HG03457 (cell line): Measurements from ENCODE around the gene PLEKHA5.
"Not testable (repeated sequence)": the region's sequence is repeated elsewhere in the genome, so short reads cannot be mapped to it uniquely, and the experiment has no call there.

Source experiments
- ATAC-seq: cut with Tn5 transposase; IDR thresholded peaks from one replicate; pipeline ENCODE4 v1.9.1; 2021; ENCODE audit warnings: moderate number of reproducible peaks; ENCODE audit not compliant: unreplicated experiment

PLEKHA5 gene

DNA sequence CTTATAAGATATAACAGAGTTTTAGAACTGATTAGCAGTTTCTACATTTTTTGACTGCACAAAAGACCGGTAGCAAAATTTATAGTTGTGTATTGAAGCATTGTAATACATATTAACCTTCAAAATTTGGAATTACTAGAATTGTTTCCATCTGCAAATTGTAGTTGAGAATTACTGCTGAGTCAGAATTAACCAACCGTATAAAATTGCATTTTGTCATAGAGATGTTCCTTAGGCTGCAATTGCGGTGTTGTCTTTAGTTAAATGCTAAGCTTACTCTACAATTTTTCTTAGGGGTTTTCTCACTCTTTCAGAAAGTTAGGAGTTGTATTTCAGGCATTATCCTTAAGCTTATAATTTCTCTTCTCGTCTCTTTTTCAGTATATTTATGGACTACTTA lies 132.2 kb downstream of the PLEKHA5 start:
- no peak for ATAC-seq

DNA sequence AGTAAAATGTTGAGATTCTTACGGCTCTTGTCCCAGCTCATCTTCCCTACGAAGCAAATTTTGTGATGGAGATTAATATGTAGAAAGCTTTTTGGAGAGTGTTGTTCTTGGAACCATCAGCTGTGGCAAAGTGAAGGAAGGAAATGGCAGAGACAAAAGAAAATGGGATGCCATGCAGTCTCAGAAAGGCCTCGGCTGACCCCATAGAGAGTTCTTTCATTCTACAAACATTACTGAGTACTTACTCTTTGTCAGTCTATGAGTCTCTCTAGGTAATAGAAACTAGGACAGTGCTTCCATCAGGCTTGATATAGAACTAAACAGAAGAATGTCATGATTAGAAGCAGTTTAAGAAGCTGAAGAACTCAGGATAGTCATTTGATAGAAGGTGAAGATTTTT lies 134.1 kb downstream of the PLEKHA5 start:
- ATAC-seq, result no peak

DNA sequence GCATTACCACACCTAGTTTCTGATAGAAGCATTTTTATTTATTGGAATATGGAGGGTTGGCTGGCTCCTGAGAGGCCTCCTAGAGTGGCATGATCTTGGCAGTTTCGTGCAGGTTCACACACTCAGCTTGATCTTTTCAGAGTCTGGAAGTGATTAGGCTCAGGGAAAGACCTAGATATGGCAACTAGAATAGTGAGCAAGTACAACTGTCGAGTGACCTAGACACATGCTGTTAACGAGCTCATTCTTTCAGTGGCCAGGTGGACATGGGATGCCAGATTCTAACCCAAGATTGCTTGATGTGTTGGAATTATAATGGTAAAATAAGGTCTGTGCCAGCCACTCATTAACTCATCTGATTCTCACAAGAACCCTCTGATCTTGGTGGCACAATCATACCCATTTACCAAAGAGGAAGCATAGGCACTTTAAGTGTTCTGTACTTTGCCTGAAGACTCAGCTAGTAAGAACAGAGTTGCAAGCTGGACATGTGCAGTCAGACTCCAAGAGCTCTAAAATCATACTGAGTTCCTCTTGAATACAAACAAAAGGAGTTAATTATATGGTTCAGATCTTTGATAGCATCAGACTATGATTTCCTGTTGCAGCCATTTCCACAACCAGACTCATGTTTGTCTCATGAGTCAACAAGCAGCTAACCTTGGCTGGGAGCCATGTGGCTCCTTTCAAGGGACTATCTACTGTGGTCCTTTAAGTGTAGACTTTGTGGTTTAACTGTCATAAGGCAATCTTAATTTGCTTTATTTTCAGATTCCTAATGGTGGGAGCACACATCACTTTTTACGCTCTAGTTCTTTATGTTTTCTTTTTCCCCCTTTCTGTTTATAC lies 144.2 kb downstream of the PLEKHA5 start:
- ATAC-seq, result no peak

DNA sequence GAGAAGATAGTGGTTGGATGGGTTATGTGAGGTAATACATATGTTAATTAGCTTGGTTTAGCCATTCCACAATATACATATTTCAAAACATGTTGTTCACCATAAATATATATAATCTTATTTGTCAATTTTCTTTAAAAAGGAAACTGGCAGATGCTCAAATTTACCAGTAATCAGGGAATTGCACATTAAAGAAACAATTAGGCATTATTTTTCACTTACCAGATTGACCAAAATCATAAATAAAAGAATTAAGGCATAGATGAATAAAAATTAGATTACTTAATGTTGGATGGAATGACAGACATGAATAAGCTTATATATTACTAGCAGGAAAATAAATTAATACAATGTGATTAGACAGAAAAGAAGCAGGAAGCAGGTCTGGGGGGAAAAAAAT lies 147.2 kb downstream of the PLEKHA5 start:
- no peak for ATAC-seq

DNA sequence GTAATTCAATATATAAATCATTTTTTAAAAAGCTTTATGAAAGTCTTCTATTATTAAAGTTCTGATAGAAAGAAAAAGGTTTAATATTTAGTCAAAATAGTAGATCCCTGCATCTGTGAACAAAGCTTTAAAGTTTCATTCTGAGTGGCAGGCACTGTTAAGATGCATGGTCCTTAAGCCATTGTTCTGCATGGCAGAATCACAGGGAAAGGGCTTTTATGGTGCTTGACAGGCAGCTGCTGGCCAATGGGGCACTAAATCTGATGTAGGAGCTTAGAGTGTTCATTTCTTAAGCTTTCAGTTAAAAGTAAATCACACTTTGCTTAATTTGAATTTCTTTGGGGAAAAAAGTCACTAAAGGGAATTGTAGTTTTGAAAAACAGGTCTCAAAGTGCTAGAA lies 148.2 kb downstream of the PLEKHA5 start:
- ATAC-seq, result no peak

DNA sequence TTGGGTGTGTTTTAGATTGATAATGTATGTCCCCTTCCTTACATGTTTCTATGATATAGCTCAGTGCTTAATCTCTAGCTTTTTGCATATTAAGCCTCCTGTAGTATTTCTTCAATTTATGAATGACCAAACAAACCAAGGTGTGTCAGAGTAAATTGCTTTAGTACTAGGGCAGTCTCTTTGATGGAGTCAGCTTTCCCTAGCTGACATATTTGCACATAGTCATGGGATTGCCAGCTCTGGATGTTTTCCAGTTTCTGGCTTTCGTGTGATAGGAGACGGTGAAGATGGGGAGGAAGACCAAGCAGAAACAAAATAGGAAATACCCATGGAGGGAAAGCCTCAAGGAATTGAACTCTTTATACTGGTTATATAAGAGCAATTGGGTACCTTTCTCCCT lies 148.9 kb downstream of the PLEKHA5 start:
- ATAC-seq, result no peak

DNA sequence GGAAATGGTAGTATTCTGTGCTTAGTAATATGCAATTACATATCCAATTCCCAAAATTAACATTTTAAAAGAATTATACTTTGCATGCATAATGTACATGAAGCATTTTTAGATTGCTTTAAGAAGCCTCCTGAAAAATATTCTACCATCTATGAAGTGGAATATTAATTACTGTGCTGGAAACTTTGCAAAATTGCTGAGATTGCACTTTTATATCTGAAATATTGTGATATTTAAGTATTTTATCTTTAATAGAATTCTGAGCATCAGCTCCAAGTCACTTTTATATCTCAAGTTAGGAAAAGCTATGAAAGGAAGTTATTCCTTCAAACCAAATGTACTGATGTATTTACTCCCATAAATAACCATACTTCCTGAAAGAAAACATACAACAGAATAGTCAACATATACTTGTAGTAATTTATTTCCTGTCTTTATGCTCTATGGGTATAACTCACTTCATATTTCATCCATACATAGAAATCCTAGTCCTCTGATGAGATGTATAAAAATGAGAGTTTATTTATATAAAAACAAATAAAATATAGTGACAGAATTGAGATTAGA lies 152.7 kb downstream of the PLEKHA5 start:
- ATAC-seq, result no peak

DNA sequence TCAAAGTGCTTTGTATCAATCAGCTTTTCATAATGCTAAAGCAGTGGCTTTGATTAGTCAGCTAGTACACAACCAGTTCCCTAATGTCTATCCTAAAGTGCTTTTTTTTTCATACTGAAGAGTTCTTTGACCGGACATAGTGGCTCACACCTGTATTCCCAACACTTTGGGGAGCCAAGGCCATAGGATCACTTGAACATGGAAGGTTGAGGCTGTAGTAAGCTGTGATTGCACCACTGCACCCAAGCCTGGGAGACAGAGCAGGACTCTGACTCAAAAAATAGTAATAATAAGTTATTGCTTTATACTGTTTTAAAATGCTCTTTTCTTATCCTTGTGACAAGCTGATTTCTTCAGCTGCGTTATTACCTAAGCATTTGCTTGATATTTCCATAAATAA lies 155.1 kb downstream of the PLEKHA5 start:
- ATAC-seq, result no peak

DNA sequence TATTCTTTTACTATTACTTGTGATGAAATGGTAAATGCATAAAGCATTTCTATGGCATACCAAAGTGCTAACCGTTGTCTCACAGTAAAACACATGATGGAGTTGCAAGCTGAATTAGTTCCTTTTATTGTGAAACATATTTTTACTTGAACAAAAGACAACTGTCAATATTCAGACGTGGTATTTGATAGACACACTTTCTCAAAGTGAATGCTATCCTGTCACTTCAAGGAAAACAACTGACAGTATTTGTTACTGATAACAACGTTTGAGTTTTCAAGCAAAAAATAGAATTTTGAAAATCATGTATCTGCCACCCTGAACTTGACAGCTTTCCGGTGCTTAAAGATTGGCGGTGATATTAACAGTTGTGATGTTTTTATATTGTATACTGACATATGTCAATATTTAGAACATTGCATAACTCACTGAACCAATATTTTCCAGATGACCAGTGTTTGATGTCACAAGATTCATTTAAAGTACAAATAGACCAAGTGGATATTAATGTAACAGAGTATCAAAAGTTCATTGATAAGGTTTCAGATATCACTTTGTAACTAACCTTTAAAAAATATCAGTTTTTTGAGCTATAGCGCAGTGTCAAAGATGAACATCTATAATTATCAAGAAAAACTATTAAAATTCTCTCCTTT lies 156.4 kb downstream of the PLEKHA5 start:
- no peak for ATAC-seq

DNA sequence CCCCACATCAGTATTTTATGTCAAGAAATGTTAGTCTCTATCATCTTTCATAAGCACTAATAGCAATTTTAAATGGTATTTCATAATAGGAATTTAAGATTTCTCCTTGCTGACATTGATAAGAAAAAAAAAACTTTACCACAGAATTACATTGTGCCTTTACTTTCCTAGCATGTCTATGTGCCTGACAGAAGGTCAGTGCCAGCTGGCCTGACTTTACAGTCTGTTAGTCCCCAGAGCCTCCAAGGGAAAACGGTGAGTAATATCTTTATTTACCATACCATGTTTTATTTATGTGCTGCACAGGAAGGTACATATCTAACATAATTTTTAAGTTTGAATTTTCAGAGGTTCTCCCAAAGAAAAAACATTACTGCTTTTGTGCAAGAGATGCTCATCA lies 157.8 kb downstream of the PLEKHA5 start:
- no peak for ATAC-seq

DNA sequence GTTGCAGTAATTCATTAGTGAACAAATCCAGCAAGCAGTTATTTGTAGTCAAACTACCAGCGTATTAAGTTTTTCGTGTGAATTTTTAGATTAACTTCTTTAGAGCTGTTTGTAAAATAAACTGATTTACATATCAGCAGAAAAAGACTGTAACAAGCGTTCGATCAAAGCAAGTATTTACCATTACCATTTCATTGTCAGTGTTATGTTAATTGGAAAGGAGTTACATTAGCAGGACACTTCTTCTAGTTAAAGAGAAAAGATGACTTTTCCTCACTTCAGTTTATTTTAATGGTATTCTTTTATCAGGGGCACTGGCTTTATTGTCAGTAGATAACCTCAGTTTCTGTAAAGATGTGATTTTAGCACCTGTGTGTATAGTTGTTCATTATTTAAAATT lies 158.6 kb downstream of the PLEKHA5 start:
- ATAC-seq, result no peak

DNA sequence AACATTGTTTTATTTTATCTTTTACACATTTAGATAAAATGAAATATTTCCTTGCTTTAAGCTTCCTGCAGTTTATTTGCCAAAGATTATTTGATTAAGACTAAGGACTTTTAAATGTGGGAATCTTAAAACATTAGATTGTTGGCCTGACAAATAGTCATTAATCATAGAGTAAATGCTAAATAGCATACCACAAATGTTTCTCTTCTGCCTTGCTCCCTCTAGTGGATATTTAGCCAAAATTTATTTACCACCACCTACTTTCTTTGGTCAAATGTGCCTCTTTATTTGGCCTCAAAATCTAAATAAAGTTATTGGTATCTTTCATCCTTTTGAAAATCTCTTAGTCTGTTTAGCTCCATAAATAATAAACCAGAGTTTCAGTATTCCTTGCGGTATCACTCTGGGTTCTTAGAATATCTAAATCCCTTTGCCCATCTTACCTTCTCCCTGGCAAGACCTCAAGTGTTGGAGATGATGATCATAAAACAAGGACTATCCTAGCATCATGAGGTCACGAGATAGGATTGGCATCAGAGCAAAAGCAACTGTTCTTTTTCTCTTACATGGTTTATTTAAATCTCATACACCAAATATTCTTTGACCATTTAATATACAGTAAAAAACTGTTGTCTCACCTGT lies 159.2 kb downstream of the PLEKHA5 start:
- no peak for ATAC-seq

DNA sequence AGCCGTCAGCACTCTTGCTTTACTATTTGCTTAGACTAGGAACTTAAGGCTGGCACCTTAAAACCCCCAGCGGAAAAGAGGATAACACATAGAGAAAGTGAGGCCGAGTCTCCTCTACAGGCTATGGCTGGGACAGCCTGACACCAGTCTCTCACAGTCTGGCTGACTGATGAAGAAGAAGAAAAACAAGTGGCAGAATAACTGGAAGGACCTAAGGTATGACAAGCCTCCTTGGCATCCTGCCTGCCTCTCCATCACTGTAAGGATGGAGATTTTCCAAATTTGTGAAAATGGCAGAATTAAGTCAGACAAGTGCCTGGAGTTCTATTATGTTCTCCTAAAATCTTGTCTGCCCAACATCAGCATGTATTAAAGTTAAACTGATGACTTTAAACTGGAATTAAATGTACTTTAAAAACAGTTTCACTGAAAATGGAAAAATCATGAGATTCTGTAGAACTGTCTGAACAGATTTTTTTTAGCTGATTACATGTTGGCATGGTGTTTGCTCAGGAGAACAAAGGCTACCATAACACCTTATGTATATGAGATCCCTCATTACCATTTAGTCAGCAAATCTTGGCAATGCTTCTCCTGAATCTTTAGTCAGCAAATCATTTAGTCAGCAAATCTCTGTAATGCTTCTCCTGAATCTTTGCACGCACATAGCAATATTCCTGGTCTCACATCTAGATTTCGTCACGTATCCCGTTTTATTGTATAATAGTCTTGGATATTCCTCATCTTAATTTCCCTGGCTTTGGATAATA lies 169.5 kb downstream of the PLEKHA5 start:
- no peak for ATAC-seq

DNA sequence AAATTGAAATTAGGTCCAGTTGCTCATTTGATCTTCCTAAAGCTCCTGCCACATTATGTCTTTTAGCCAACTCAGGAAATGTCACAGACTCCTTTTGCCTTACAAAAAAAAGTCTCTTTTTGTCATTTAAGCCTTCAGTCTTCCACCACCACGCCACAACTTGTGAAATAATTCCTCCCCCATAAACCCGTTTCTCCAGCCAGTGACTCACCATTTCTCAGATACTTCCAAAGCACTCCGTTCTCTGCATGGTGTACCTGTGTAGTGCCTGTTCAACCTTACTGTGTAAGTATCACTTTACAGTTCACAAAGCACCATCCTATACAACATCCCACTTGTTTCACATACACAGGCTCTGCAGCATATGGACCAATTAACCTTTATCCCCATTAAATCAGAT lies 170.2 kb downstream of the PLEKHA5 start:
- ATAC-seq, result no peak

DNA sequence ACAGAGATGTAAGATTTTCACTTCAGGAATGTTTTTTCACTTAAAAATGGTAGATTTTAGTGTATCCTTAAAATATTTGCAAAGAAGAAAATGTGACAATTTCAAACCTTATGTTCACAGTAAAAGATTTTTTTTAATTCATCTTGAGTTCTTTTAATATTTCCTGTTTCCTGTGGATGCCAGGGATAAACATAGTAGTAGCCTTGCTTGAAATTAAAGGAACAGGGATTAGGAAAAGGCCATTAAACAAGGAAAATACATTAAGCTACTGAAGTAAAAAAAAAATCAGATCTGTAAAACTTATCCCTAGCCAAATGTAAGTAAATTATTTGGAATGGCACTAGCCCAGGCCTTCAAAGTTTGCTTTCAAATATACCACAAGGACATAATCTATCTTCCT lies 171.7 kb downstream of the PLEKHA5 start:
- ATAC-seq, result no peak

DNA sequence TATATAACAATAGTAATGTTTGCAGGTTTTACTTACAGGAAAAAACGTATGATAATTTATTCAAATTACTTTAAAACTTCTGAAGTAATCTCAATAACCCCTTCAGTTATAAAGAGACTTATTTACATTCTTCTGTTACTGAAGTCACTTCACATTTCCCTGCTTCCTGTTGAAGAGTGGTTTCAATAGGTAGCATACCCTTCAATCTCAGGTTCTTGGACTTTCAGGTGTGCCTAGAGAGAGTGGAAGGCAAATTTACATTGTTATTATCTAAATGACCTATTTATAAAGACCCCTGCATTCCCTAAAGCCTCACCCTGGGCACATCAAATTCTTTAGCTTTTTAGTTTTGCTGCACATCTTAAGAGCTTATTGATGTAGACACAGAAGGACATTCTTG lies 172.2 kb downstream of the PLEKHA5 start:
- ATAC-seq, result no peak

DNA sequence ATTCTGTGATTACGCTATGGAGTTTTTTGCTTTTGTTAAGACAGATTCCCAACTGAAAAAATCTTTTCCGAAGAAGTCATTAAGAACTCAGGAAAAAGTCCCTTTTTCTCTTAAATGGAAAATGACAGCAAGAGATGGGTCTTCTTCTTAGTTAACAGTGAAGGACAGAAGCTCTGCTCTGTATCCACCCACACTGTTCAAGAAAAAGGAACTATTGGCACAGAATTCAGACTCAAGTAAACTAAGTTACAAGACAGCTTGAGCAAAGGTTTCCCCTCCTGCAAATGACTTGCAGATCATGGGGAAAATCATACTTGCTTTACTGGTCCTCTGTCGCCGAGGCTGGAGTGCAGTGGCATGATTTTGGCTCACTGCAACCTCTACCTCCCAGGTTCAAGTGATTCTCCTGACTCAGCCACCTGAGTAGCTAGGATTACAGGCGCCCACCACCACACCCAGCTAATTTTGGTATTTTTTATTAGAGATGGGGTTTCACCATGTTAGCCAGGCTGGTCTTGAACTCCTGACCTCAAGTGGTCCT lies 172.6 kb downstream of the PLEKHA5 start:
- no peak for ATAC-seq

DNA sequence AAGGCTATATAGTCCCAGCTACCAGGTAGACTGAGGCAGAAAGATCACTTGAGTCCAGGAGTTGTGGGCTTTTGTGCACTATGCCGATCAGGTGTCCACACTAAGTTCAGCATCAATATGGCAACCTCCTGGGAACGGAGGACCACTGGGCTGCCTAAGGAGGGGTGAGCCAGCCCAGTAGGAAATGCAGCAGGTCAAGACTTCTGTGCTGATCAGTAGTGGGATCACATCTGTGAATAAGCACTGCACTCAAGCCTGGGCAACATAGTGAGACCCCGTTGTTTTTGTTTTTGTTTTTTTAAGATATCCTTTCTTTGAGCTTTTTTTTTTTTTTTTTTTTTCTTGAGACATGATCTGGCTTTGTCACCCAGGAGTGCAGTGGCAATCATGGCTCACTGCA lies 174.0 kb downstream of the PLEKHA5 start:
- no peak for ATAC-seq

DNA sequence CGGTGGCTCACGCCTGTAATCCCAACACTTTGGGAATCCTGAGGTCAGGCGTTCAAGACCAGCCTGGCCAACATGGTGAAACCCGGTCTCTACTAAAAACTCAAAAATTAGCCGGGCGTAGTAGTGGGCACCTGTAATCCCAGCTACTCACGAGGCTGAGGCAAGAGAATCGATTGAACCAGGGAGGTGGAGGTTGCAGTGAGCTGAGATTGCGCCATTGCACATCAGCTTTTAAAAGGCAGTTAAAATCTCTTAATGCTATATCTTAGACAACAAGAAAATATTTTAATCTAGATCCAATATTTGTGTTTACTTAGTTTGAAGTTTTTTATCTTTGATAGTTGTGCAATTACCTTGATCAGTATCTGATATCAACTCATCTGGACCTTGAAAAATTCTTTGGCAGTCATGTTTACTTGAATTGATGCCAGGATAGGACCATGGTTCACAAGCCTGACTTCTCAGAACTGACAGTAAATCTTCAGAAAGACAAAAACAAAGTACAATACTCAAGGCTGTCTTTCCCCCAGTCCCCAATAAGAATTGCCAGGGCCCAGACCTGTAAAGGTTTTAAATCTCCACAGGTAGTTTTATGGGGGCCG lies 174.7 kb downstream of the PLEKHA5 start:
- no peak for ATAC-seq

DNA sequence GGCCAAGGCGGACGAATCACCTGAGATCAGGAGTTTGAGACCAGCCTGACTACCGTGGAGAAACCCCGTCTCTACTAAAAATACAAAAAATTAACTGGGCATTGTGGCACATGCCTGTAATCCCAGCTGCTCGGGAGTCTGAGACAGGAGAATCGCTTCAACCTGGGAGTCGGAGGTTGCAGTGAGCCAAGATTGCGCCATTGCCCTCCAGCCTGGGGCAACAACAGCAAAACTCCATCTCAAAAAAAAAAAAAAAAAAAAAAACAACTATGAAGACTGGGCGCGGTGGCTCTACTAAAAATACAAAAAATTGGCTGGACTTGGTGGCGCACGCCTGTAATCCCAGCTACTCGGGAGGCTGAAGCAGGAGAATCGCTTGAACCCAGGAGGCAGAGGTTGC lies 176.1 kb downstream of the PLEKHA5 start:
- ATAC-seq, result not testable (repeated sequence)
